Measurements from ENCODE around the gene EXOC6.

The EXOC6 gene

GRCh38 chr10:92999191-92999590 is 150.9 kb downstream of the EXOC6 start:
- no peak for DNase-seq (ENCODE audit: low read depth in 1 of 2, low spot score in 1 of 2)

- no peak for DNase-seq (ENCODE audit: low read depth in 1 of 2, low spot score in 1 of 2)
Measured at GRCh38 chr10:93006435-93007039, 158.2 kb downstream of the EXOC6 start.

- no peak for DNase-seq (ENCODE audit: low read depth in 1 of 2, low spot score in 1 of 2)
Measured at GRCh38 chr10:93015722-93016121, 167.4 kb downstream of the EXOC6 start.

GRCh38 chr10:93023013-93023650 is 174.8 kb downstream of the EXOC6 start:
- no peak for DNase-seq (ENCODE audit: low read depth in 1 of 2, low spot score in 1 of 2)

- no peak for DNase-seq (ENCODE audit: low read depth in 1 of 2, low spot score in 1 of 2)
Measured at GRCh38 chr10:93026072-93026471, 177.8 kb downstream of the EXOC6 start.

- DNase-seq (ENCODE audit: low read depth in 1 of 2, low spot score in 1 of 2): no peak
Measured at GRCh38 chr10:93027508-93027907, 179.2 kb downstream of the EXOC6 start.

GRCh38 chr10:93028883-93029282 is 180.6 kb downstream of the EXOC6 start:
- no peak for DNase-seq (ENCODE audit: low read depth in 1 of 2, low spot score in 1 of 2)

GRCh38 chr10:93030409-93030808 is 182.1 kb downstream of the EXOC6 start:
- DNase-seq (ENCODE audit: low read depth in 1 of 2, low spot score in 1 of 2): no peak

GRCh38 chr10:93032105-93032808 is 183.9 kb downstream of the EXOC6 start:
- no peak for DNase-seq (ENCODE audit: low read depth in 1 of 2, low spot score in 1 of 2)

GRCh38 chr10:93032809-93033137 is 184.5 kb downstream of the EXOC6 start:
- DNase-seq (ENCODE audit: low read depth in 1 of 2, low spot score in 1 of 2): no peak

GRCh38 chr10:93034426-93034825 is 186.1 kb downstream of the EXOC6 start:
- no peak for DNase-seq (ENCODE audit: low read depth in 1 of 2, low spot score in 1 of 2)

GRCh38 chr10:93039110-93039509 is 190.8 kb downstream of the EXOC6 start:
- DNase-seq (ENCODE audit: low read depth in 1 of 2, low spot score in 1 of 2): no peak

GRCh38 chr10:93039721-93040120 is 191.4 kb downstream of the EXOC6 start:
- no peak for DNase-seq (ENCODE audit: low read depth in 1 of 2, low spot score in 1 of 2)

- DNase-seq (ENCODE audit: low read depth in 1 of 2, low spot score in 1 of 2): no peak
Measured at GRCh38 chr10:93054486-93054885, 206.2 kb downstream of the EXOC6 start.

- no peak for DNase-seq (ENCODE audit: low read depth in 1 of 2, low spot score in 1 of 2)
Measured at GRCh38 chr10:93058139-93058538, 209.8 kb downstream of the EXOC6 start.

- no peak for DNase-seq (ENCODE audit: low read depth in 1 of 2, low spot score in 1 of 2)
Measured at GRCh38 chr10:93059975-93060886, 211.9 kb downstream of the EXOC6 start, which contains the start of gene CYP26C1. CYP26C1 (plus strand) TSS chr10:93060798; CDS start chr10:93061264, 466 bp downstream.

- DNase-seq (ENCODE audit: low read depth in 1 of 2, low spot score in 1 of 2): no peak
Measured at GRCh38 chr10:93060887-93061593, 212.7 kb downstream of the EXOC6 start.

- no peak for DNase-seq (ENCODE audit: low read depth in 1 of 2, low spot score in 1 of 2)
Measured at GRCh38 chr10:93061594-93062513, 213.5 kb downstream of the EXOC6 start.

GRCh38 chr10:93062514-93063143 is 214.3 kb downstream of the EXOC6 start:
- no peak for DNase-seq (ENCODE audit: low read depth in 1 of 2, low spot score in 1 of 2)
